OCI-LY3 (cell line): ENCODE data around the gene SMCO1.
"Not testable (repeated sequence)": the region's sequence is repeated elsewhere in the genome, so short reads cannot be mapped to it uniquely, and the experiment has no call there.

Source experiments
- H2AFZ ChIP-seq: fragments of 200-600, 300-600 bp; shearing (Covaris generic); 2 replicates; pipeline ENCODE4 v1.6.0; 2014; ENCODE audit warnings: antibody characterized with exemption, low read depth, low read length
- H3K27ac ChIP-seq: fragments of 200-600, 300-600 bp; sonication (generic); 2 replicates; pipeline ENCODE4 v1.5.1; 2014; ENCODE audit warnings: mild to moderate bottlenecking, low read length, moderate library complexity, mixed read lengths
- H3K27me3 ChIP-seq: fragments of 200-600, 300-600 bp; sonication (generic); 2 replicates; pipeline ENCODE4 v1.6.1; 2014; ENCODE audit warnings: low read depth, low read length, mixed read lengths
- H3K36me3 ChIP-seq: fragments of 200-600, 300-600 bp; sonication (generic); replicated peaks from 2 replicates; pipeline ENCODE3; 2014; ENCODE audit warnings: low read depth, low read length, mixed read lengths
- H3K4me1 ChIP-seq: fragments of 300-600, 200-600 bp; sonication (generic); 2 replicates; pipeline ENCODE4 v1.6.1; 2014; ENCODE audit warnings: low read length, mixed read lengths
- H3K4me2 ChIP-seq: fragments of 200-600, 300-600 bp; sonication (generic); 2 replicates; pipeline ENCODE4 v1.6.1; 2014; ENCODE audit warnings: low read length, mixed read lengths
- H3K4me3 ChIP-seq: fragments of 300-600, 200-600 bp; sonication (generic); 2 replicates; pipeline ENCODE4 v1.5.1; 2014; ENCODE audit warnings: antibody characterized with exemption, mild to moderate bottlenecking, low read length, moderate library complexity
- H3K79me2 ChIP-seq: fragments of 300-600, 200-600 bp; shearing (Covaris generic); 2 replicates; pipeline ENCODE4 v1.6.1; 2014; ENCODE audit warnings: mild to moderate bottlenecking, low read length, mixed read lengths
- H3K9ac ChIP-seq: fragments of 300-600, 200-600 bp; shearing (Covaris generic); 2 replicates; pipeline ENCODE4 v1.6.0; 2014; ENCODE audit warnings: mild to moderate bottlenecking, low read length, moderate library complexity
- H3K9me3 ChIP-seq: fragments of 200-600, 300-600 bp; shearing (Covaris generic); 2 replicates; pipeline ENCODE4 v1.6.1; 2014; ENCODE audit warnings: low read length, mixed read lengths; ENCODE audit not compliant: insufficient read depth
- H4K20me1 ChIP-seq: fragments of 200-600, 300-600 bp; sonication (generic); 2 replicates; pipeline ENCODE4 v1.6.1; 2016; ENCODE audit warnings: low read length, mixed read lengths; ENCODE audit not compliant: insufficient read depth
- EZH2phosphoT487 ChIP-seq: fragments of 200-600 bp; shearing (Covaris generic); IDR thresholded peaks from 2 replicates; pipeline ENCODE4 v1.6.1; 2018; ENCODE audit warnings: antibody characterized with exemption, mixed run types, low read depth
- TF ChIP-seq, protein P1 (sequence below): fragments of 200-600, 300-600 bp; sonication (generic); IDR thresholded peaks from 2 replicates; pipeline ENCODE4 v1.5.1; 2014; ENCODE audit warnings: antibody characterized with exemption, low read length, low read depth

SMCO1 gene

DNA sequence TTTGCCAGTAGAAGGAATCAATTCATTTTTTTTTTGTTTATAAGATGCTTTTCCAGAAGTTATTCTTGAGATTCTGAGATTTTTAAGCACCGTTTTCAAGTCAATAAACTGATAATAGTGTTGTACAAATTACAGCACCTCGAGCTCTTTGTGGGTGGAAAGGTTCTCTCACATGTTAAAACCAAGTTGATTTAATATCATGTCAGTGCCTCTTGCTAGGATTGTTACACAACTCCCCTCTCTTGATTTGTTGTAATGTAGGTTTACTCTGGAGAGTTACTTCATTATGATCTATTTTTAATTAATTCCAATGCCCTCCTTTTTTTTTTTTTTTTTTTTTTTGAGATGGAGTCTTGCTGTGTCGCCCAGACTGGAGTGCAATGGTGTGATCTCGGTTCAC is 57.1 kb downstream of the SMCO1 start:
- Histone ChIP-seq H3K9me3 (no peaks in the 10 kb centered on the region), H2AFZ (no peak overlapping the region), H4K20me1 (no peaks in the 10 kb centered on the region), H3K27ac (no peak overlapping the region), H3K4me3 (no peak overlapping the region), H3K4me1 (no peaks in the 10 kb centered on the region), H3K4me2 (no peak overlapping the region), H3K79me2 (no peaks in the 10 kb centered on the region), H3K9ac (no peak overlapping the region), H3K36me3 (no peaks in the 10 kb centered on the region), H3K27me3 (no peaks in the 10 kb centered on the region)
- TF ChIP-seq, protein P1, sequence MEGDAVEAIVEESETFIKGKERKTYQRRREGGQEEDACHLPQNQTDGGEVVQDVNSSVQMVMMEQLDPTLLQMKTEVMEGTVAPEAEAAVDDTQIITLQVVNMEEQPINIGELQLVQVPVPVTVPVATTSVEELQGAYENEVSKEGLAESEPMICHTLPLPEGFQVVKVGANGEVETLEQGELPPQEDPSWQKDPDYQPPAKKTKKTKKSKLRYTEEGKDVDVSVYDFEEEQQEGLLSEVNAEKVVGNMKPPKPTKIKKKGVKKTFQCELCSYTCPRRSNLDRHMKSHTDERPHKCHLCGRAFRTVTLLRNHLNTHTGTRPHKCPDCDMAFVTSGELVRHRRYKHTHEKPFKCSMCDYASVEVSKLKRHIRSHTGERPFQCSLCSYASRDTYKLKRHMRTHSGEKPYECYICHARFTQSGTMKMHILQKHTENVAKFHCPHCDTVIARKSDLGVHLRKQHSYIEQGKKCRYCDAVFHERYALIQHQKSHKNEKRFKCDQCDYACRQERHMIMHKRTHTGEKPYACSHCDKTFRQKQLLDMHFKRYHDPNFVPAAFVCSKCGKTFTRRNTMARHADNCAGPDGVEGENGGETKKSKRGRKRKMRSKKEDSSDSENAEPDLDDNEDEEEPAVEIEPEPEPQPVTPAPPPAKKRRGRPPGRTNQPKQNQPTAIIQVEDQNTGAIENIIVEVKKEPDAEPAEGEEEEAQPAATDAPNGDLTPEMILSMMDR, result no peak
- no peak for TF ChIP-seq EZH2phosphoT487

DNA sequence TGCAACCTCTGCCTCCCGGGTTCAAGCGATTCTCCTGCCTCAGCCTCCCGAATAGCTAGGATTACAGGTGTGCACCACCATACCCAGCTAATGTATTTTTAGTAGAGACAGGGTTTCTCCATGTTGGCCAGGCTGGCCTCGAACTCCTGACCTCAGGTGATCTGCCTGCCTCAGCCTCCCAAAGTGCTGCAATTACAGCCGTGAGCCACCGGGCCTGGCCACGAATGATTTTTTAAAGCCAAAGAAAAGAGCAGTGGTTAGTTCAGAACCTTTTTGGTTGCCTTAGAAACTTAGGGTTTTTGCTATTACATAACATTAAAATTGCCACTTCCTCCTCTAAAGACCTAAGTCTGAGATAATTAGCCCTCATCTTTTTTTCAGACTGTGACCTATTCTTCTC is 57.7 kb downstream of the SMCO1 start:
- not testable (repeated sequence) for H3K4me2 ChIP-seq, H3K27me3 ChIP-seq, H3K4me3 ChIP-seq, H2AFZ ChIP-seq, H3K9me3 ChIP-seq, H3K4me1 ChIP-seq, H3K36me3 ChIP-seq, H3K27ac ChIP-seq, H3K79me2 ChIP-seq, H3K9ac ChIP-seq, H4K20me1 ChIP-seq
